A673 (cell line): Measurements from ENCODE around the gene STRA8.

Source experiments
- EZH2 ChIP-seq: fragments of 200-600 bp; sonication (generic); IDR thresholded peaks from 2 replicates; pipeline ENCODE4 v1.6.1; 2017; ENCODE audit warnings: borderline replicate concordance, low read depth, mild to moderate bottlenecking, mixed read lengths, antibody characterized with exemption, low read length; ENCODE audit not compliant: poor library complexity, severe bottlenecking
- TF ChIP-seq, protein P1 (sequence below): fragments of 300-800, 200-600 bp; sonication (generic); conservative IDR thresholded peaks from 2 replicates; pipeline ENCODE4 v1.5.1; 2017; ENCODE audit warnings: low read depth, mild to moderate bottlenecking, antibody characterized with exemption, low read length, moderate library complexity, mixed read lengths

DNA sequence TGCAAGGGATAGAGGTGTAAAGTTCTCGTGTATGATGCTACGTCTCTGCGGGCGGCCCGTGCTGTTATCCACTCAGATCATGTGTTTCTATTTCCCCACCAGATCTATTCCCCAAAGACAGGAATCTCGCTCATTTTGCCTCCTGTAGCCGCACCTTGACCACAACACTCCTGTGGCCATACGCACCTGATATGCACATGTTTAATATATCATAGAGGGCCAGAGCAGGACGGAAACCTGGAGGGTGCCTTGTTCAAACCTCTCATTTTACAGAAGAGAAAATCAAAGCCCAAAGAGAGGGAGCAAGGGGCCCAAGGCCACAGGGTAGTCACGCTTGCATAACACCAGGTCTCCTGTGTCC is 37.6 kb downstream of the STRA8 start:
- TF ChIP-seq, protein P1, sequence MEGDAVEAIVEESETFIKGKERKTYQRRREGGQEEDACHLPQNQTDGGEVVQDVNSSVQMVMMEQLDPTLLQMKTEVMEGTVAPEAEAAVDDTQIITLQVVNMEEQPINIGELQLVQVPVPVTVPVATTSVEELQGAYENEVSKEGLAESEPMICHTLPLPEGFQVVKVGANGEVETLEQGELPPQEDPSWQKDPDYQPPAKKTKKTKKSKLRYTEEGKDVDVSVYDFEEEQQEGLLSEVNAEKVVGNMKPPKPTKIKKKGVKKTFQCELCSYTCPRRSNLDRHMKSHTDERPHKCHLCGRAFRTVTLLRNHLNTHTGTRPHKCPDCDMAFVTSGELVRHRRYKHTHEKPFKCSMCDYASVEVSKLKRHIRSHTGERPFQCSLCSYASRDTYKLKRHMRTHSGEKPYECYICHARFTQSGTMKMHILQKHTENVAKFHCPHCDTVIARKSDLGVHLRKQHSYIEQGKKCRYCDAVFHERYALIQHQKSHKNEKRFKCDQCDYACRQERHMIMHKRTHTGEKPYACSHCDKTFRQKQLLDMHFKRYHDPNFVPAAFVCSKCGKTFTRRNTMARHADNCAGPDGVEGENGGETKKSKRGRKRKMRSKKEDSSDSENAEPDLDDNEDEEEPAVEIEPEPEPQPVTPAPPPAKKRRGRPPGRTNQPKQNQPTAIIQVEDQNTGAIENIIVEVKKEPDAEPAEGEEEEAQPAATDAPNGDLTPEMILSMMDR: no peak
- no peak for TF ChIP-seq EZH2
